PC-3 (cell line): ENCODE measurements around the gene CNTN4. TPM values are rescaled to one million over a fixed set of nuclear protein-coding genes. Genes with fewer than 3 reads are reported as not detected.
"Not testable (repeated sequence)": the region's sequence is repeated elsewhere in the genome, so short reads cannot be mapped to it uniquely, and the experiment has no call there.

ENCODE experiments used
- ATAC-seq: fragments of 200-7000 bp; cut with Tn5 transposase; 2 replicates; pipeline ENCODE4 v1.9.1; 2020; ENCODE audit warnings: mild to moderate bottlenecking, moderate library complexity
- BruUV-seq: library from RNA; stranded (reverse); fragments of 400-500 nt; replicated peaks from 2 replicates; lab custom pipeline; 2021; lab: Mats Ljungman, UMichigan
- CTCF ChIA-PET: fragments of 300-600 bp; sonication (Branson Sonifier 250); formaldehyde crosslinking; loops from one replicate; lab custom pipeline; 2022; ENCODE audit warnings: antibody characterized with exemption; lab: Charles Lee
- POLR2A ChIA-PET: fragments of 300-600 bp; sonication (Branson Sonifier 250); formaldehyde crosslinking; loops from one replicate; lab custom pipeline; 2022; ENCODE audit warnings: antibody characterized with exemption; ENCODE audit not compliant: unreplicated experiment; lab: Charles Lee
- DNase-seq: peaks from one replicate; pipeline ENCODE4 v3.0.0-alpha.2; 2015
- H2AFZ ChIP-seq: fragments of 300-600 bp; sonication (generic); 2 replicates; pipeline ENCODE4 v1.6.0; 2016; ENCODE audit warnings: antibody characterized with exemption, low read length
- H3F3A ChIP-seq: fragments of 300-600 bp; sonication (generic); one replicate; pipeline ENCODE4 v1.6.0; 2017; ENCODE audit warnings: antibody characterized with exemption, low read length, control low read depth, mild to moderate bottlenecking; ENCODE audit not compliant: unreplicated experiment
- H3K27ac ChIP-seq: fragments of 300-600 bp; sonication (generic); 2 replicates; pipeline ENCODE4 v1.5.1; 2016; ENCODE audit warnings: mild to moderate bottlenecking, low read length
- H3K27me3 ChIP-seq: fragments of 300-600 bp; sonication (generic); 2 replicates; pipeline ENCODE4 v1.6.1; 2016; ENCODE audit warnings: low read length, mixed read lengths
- H3K36me3 ChIP-seq: fragments of 300-600 bp; sonication (generic); 2 replicates; pipeline ENCODE4 v1.6.1; 2016; ENCODE audit warnings: low read depth, mixed run types, low read length, mixed read lengths
- H3K4me1 ChIP-seq: fragments of 300-600 bp; sonication (generic); 2 replicates; pipeline ENCODE4 v1.5.1; 2016; ENCODE audit warnings: low read length; ENCODE audit not compliant: insufficient read depth
- H3K4me2 ChIP-seq: fragments of 300-600 bp; sonication (generic); 2 replicates; pipeline ENCODE4 v1.6.0; 2016; ENCODE audit warnings: low read length
- H3K4me3 ChIP-seq: fragments of 300-600 bp; sonication (generic); 2 replicates; pipeline ENCODE4 v1.5.1; 2016; ENCODE audit warnings: mild to moderate bottlenecking, low read length, mixed read lengths
- H3K79me2 ChIP-seq: fragments of 300-600 bp; sonication (generic); 2 replicates; pipeline ENCODE4 v1.6.1; 2017; ENCODE audit warnings: low read length, mixed read lengths
- H3K9ac ChIP-seq: fragments of 300-600 bp; sonication (generic); 2 replicates; pipeline ENCODE4 v1.6.0; 2016; ENCODE audit warnings: mild to moderate bottlenecking, low read length
- H3K9me2 ChIP-seq: fragments of 300-600 bp; sonication (generic); replicated peaks from 2 replicates; pipeline ENCODE4 v1.6.1; 2016; ENCODE audit warnings: mixed run types, low read length, mixed read lengths
- H3K9me3 ChIP-seq: fragments of 300-600 bp; sonication (generic); 2 replicates; pipeline ENCODE4 v1.6.1; 2016; ENCODE audit warnings: low read length, mixed read lengths
- H4K20me1 ChIP-seq: fragments of 300-600 bp; sonication (generic); 2 replicates; pipeline ENCODE4 v1.6.1; 2016; ENCODE audit warnings: low read length, mixed read lengths
- EZH2 ChIP-seq: fragments of 300-600 bp; sonication (generic); IDR thresholded peaks from one replicate; pipeline ENCODE4 v1.6.1; 2017; ENCODE audit warnings: antibody characterized with exemption, mild to moderate bottlenecking, low read length; ENCODE audit not compliant: unreplicated experiment
- EZH2phosphoT487 ChIP-seq: fragments of 300-600 bp; sonication (generic); IDR thresholded peaks from 2 replicates; pipeline ENCODE4 v1.6.1; 2018; ENCODE audit warnings: mild to moderate bottlenecking, antibody characterized with exemption, low read length, borderline replicate concordance
- intact Hi-C: fragments of 100-400 bp; cut with micrococcal nuclease; formaldehyde crosslinking; loops from 2 replicates; pipeline ENCODE4 v1.9.0; 2023
- total RNA-seq: library from RNA; depleted of rRNA; stranded (reverse); fragments of >200 nt; gene quantifications from 2 replicates; pipeline ENCODE4 v1.2.3, GENCODE V29; 2014
- TF ChIP-seq, protein P1 (sequence below): fragments of 300-600 bp; sonication (generic); conservative IDR thresholded peaks from 2 replicates; pipeline ENCODE4 v1.5.1; 2017; ENCODE audit warnings: antibody characterized with exemption, low read depth, mild to moderate bottlenecking, low read length

CNTN4 gene
- total RNA-seq, 1 experiment from 2014 or later, result not detected

GRCh38 chr3:2078821-2079220 is 19.8 kb upstream of the CNTN4 start:
- ATAC-seq (no peak), DNase-seq (no peak)
- Histone ChIP-seq H3K4me3 (no peak overlapping the region), H3K27me3 (no peaks in the 10 kb centered on the region), H3K4me1 (no peaks in the 10 kb centered on the region), H3K9me2 (no peaks in the 10 kb centered on the region), H3K4me2 (no peak overlapping the region), H4K20me1 (no peaks in the 10 kb centered on the region), H3K36me3 (no peaks in the 10 kb centered on the region), H3K9ac (no peak overlapping the region), H3F3A (no peaks in the 10 kb centered on the region), H2AFZ (no peak overlapping the region), H3K9me3 (peaks cover 24% of the 10 kb centered on the region), H3K79me2 (no peaks in the 10 kb centered on the region), H3K27ac (no peak overlapping the region)
- intact Hi-C loops, result no loop called here
- no peak for TF ChIP-seq EZH2phosphoT487
- no peak for TF ChIP-seq EZH2
- TF ChIP-seq, protein P1, sequence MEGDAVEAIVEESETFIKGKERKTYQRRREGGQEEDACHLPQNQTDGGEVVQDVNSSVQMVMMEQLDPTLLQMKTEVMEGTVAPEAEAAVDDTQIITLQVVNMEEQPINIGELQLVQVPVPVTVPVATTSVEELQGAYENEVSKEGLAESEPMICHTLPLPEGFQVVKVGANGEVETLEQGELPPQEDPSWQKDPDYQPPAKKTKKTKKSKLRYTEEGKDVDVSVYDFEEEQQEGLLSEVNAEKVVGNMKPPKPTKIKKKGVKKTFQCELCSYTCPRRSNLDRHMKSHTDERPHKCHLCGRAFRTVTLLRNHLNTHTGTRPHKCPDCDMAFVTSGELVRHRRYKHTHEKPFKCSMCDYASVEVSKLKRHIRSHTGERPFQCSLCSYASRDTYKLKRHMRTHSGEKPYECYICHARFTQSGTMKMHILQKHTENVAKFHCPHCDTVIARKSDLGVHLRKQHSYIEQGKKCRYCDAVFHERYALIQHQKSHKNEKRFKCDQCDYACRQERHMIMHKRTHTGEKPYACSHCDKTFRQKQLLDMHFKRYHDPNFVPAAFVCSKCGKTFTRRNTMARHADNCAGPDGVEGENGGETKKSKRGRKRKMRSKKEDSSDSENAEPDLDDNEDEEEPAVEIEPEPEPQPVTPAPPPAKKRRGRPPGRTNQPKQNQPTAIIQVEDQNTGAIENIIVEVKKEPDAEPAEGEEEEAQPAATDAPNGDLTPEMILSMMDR, result no peak
- CTCF ChIA-PET, result no interaction called here
- POLR2A ChIA-PET, result no interaction called here
- no TSS peak for BruUV-seq

GRCh38 chr3:2082871-2083480 is 15.7 kb upstream of the CNTN4 start:
- BruUV-seq, result no TSS peak
- CTCF ChIA-PET, result no interaction called here

DNA sequence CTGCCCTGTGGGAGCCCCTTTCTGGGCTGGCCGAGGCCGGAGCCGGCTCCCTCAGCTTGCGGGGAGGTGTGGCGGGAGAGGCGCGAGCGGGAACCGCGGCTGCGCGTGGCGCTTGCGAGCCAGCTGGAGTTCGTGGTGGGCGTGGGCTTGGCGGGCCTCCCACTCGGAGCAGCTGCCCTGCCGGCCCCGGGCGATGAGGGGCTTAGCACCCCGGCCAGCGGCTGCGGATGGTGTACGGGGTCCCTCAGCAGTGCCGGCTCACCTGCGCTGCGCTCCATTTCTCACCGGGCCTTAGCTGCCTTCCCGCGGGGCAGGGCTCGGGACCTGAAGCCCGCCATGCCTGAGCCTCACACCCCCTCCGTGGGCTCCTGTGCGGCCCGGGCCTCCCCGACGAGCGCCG is 15.1 kb upstream of the CNTN4 start:
- DNase-seq, intact Hi-C loops, H3K4me2 ChIP-seq, CTCF ChIA-PET, ATAC-seq, BruUV-seq, H3K79me2 ChIP-seq, H3K4me1 ChIP-seq, H3K4me3 ChIP-seq, POLR2A ChIA-PET, H4K20me1 ChIP-seq, H3K27ac ChIP-seq, H3K36me3 ChIP-seq, H3K9ac ChIP-seq, H2AFZ ChIP-seq, H3F3A ChIP-seq, H3K9me2 ChIP-seq, H3K27me3 ChIP-seq: not testable (repeated sequence)
- H3K9me3 ChIP-seq, result peaks cover 32% of the 10 kb centered on the region

More at GRCh38 chr3:2082871-2083480, 15.7 kb upstream of the CNTN4 start:
- Histone ChIP-seq H3K9ac (no peak overlapping the region), H3K4me1 (no peaks in the 10 kb centered on the region), H3K27me3 (no peaks in the 10 kb centered on the region), H4K20me1 (no peaks in the 10 kb centered on the region), H2AFZ (no peak overlapping the region), H3K27ac (no peak overlapping the region), H3F3A (no peaks in the 10 kb centered on the region), H3K4me3 (no peak overlapping the region), H3K4me2 (no peak overlapping the region), H3K9me2 (no peaks in the 10 kb centered on the region), H3K79me2 (no peaks in the 10 kb centered on the region), H3K9me3 (peaks cover 32% of the 10 kb centered on the region), H3K36me3 (no peaks in the 10 kb centered on the region)
- intact Hi-C loops, result no loop called here
- TF ChIP-seq EZH2 (no peak), EZH2phosphoT487 (no peak)
- TF ChIP-seq, protein P1, result no peak
- no peak for ATAC-seq
- DNase-seq, result no peak
- POLR2A ChIA-PET, result no interaction called here
